HepG2 (cell line): ENCODE measurements around the gene PRKCZ. TPM values are rescaled to one million over a fixed set of nuclear protein-coding genes. Genes with fewer than 3 reads are reported as not detected.

ENCODE experiments used
- ATAC-seq: fragments of 200-7000 bp; cut with Tn5 transposase; 3 replicates; pipeline ENCODE4 v1.9.1; 2020; ENCODE audit warnings: mild to moderate bottlenecking, moderate library complexity
- BruUV-seq: library from RNA; stranded (reverse); fragments of 400-500 nt; replicated peaks from 2 replicates; lab custom pipeline; 2021; lab: Mats Ljungman, UMichigan
- CTCF ChIA-PET: fragments of 300-600 bp; formaldehyde crosslinking; extraction: SDS; loops from one replicate; lab custom pipeline; 2021; ENCODE audit warnings: low total read pairs, inconsistent platforms, low intra/inter-chr PET ratio; lab: Yijun Ruan, JAX
- POLR2A ChIA-PET: fragments of 350-600 bp; sonication (Branson Sonifier 250); formaldehyde crosslinking; loops from one replicate; lab custom pipeline; 2020; ENCODE audit warnings: antibody characterized with exemption, inconsistent platforms; lab: Yijun Ruan, JAX
- DNase-seq: peaks from one replicate; pipeline ENCODE4 v3.0.0-alpha.2; 2015; ENCODE audit warnings: low spot score
- FAIRE-seq: peaks from 3 replicates; lab custom pipeline; 2011; peaks lifted over from hg19 to GRCh38; lab: Jason Lieb, UNC
- H2AFZ ChIP-seq: one replicate; pipeline ENCODE4 v1.6.1; 2011; ENCODE audit warnings: low read length, inconsistent platforms
- H3K27ac ChIP-seq: fragments of 300-600 bp; 3 replicates; pipeline ENCODE4 v1.8.0; 2011; ENCODE audit warnings: mixed run types, mild to moderate bottlenecking, mixed read lengths, low read length, inconsistent platforms; ENCODE audit not compliant: insufficient read depth; ENCODE audit errors: extremely low read length
- H3K27me3 ChIP-seq, 2 experiments: fragments of 200-600 bp in 1 of 2; 2 replicates in 1 of 2; 3 replicates in 1 of 2; pipeline versions ENCODE4 v1.6.0 to v1.8.0; 2011; ENCODE audit warnings: low read length in 2 of 2, mild to moderate bottlenecking in 2 of 2, moderate library complexity in 2 of 2, inconsistent platforms in 1 of 2; ENCODE audit not compliant: insufficient read depth in 2 of 2, control insufficient read depth in 1 of 2
- H3K36me3 ChIP-seq, 2 experiments: fragments of 200-600 bp in 1 of 2; replicated peaks in 1 of 2; 2 replicates in 1 of 2; 3 replicates in 1 of 2; pipeline versions ENCODE4 v1.5.1 to v1.8.0; 2011; ENCODE audit warnings: low read length in 2 of 2, inconsistent platforms in 1 of 2; ENCODE audit not compliant: insufficient read depth in 2 of 2, control insufficient read depth in 1 of 2
- H3K4me1 ChIP-seq: 2 replicates; pipeline ENCODE4 v1.5.1; 2012; ENCODE audit warnings: low read length, inconsistent platforms; ENCODE audit not compliant: insufficient read depth
- H3K4me2 ChIP-seq: 2 replicates; pipeline ENCODE4 v1.6.0; 2011; ENCODE audit warnings: low read depth, low read length, inconsistent platforms
- H3K4me3 ChIP-seq, 3 experiments: fragments of 200-600 bp in 1 of 3; sonication (generic), shearing (Covaris generic) in 1 of 3; replicated peaks in 1 of 3; 2 replicates each; pipeline ENCODE4 v1.5.1; 2011 to 2016; ENCODE audit warnings: low read length in 3 of 3, inconsistent platforms in 2 of 3, low read depth in 2 of 3, mild to moderate bottlenecking in 2 of 3, control low read depth in 1 of 3, mixed read lengths in 1 of 3; ENCODE audit not compliant: insufficient read depth in 1 of 3
- H3K79me2 ChIP-seq: one replicate; pipeline ENCODE4 v1.6.1; 2011; ENCODE audit warnings: low read length, inconsistent platforms; ENCODE audit not compliant: insufficient read depth
- H3K9ac ChIP-seq: 2 replicates; pipeline ENCODE4 v1.6.0; 2011; ENCODE audit warnings: mild to moderate bottlenecking, low read depth, low read length, inconsistent platforms; ENCODE audit not compliant: insufficient read depth
- H3K9me3 ChIP-seq: 2 replicates; pipeline ENCODE4 v1.5.1; 2012; ENCODE audit warnings: mild to moderate bottlenecking, low read length
- H4K20me1 ChIP-seq: 2 replicates; pipeline ENCODE4 v1.6.0; 2011; ENCODE audit warnings: inconsistent platforms, mild to moderate bottlenecking, low read length, moderate library complexity; ENCODE audit not compliant: insufficient read depth
- AKAP8 ChIP-seq: sonication (generic); formaldehyde crosslinking; IDR thresholded peaks from 2 replicates; pipeline ENCODE4 v1.5.1; 2020; ENCODE audit warnings: mild to moderate bottlenecking, missing genetic modification reagents
- ELF3 ChIP-seq: IDR thresholded peaks from 2 replicates; pipeline ENCODE4 v1.6.1; 2016; ENCODE audit warnings: missing genetic modification reagents, missing compliant biosample characterization
- ETV6 ChIP-seq: sonication (generic); formaldehyde crosslinking; conservative IDR thresholded peaks from 2 replicates; pipeline ENCODE4 v1.4.0; 2020; ENCODE audit warnings: missing genetic modification reagents
- KDM3A ChIP-seq: IDR thresholded peaks from 2 replicates; pipeline ENCODE4 v1.6.1; 2018; ENCODE audit warnings: low read depth, missing compliant biosample characterization
- MAZ ChIP-seq, 2 experiments: sonication (generic) in 1 of 2; formaldehyde crosslinking in 1 of 2; IDR thresholded peaks; 2 replicates each; pipeline versions ENCODE4 v1.5.0 to v1.6.1; 2012 to 2020; ENCODE audit warnings: low read depth in 2 of 2, mild to moderate bottlenecking in 2 of 2, borderline replicate concordance in 1 of 2, improper control_type of control experiment in 1 of 2, low read length in 1 of 2, missing genetic modification reagents in 1 of 2, moderate library complexity in 1 of 2
- NR1H2 ChIP-seq: sonication (generic); formaldehyde crosslinking; IDR thresholded peaks from 2 replicates; pipeline ENCODE4 v1.8.1; 2022; ENCODE audit warnings: low read depth, missing genetic modification reagents, borderline replicate concordance
- SIN3B ChIP-seq: fragments of 150-350 bp; IDR thresholded peaks from 2 replicates; pipeline ENCODE4 v1.6.1; 2014; ENCODE audit warnings: low read length
- SIX1 ChIP-seq: sonication (generic); formaldehyde crosslinking; IDR thresholded peaks from 2 replicates; pipeline ENCODE4 v1.4.0; 2020; ENCODE audit warnings: missing genetic modification reagents, borderline replicate concordance
- SMARCE1 ChIP-seq: fragments of 450-650 bp; IDR thresholded peaks from 2 replicates; pipeline ENCODE4 v1.6.1; 2017; ENCODE audit warnings: borderline replicate concordance
- TEAD2 ChIP-seq: sonication (generic); formaldehyde crosslinking; IDR thresholded peaks from 2 replicates; pipeline ENCODE4 v1.9.0; 2021; ENCODE audit warnings: missing genetic modification reagents
- ZNF605 ChIP-seq: sonication (generic); formaldehyde crosslinking; IDR thresholded peaks from 2 replicates; pipeline ENCODE4 v1.8.0; 2022; ENCODE audit warnings: mild to moderate bottlenecking, missing genetic modification reagents
- WGBS: methylation state at CpG from one replicate; pipeline ENCODE4 v1.1.6; 2017; ENCODE audit warnings: low lambda C conversion rate; 5-methylcytosine and 5-hydroxymethylcytosine counted together
- in situ Hi-C: cut with HindIII; loops from 2 replicates; pipeline ENCODE4 v1.10.0; 2017; ENCODE audit warnings: low pct_unique_long_range_greater_than_20kb; ENCODE audit not compliant: extremely low pct_ligation_motif_present
- intact Hi-C: fragments of 100-400 bp; cut with micrococcal nuclease; formaldehyde crosslinking; loops from one replicate; pipeline ENCODE4 v1.10.0; 2022; ENCODE audit not compliant: unreplicated experiment
- polyA plus RNA-seq, 8 experiments: library from polyadenylated mRNA; depleted of rRNA in 3 of 8; stranded (reverse) in 7 of 8; unstranded in 1 of 8; fragments of >200 nt; fragmentation: Illumina TruSeq in 4 of 8; extraction: Trizol in 4 of 8; gene quantifications; 2 replicates each; pipeline versions ENCODE4 v1.2.1 to v1.2.3, GENCODE V29; 2011 to 2016; ENCODE audit warnings: low read depth in 4 of 8, missing spikeins in 1 of 8, mixed read lengths in 1 of 8; ENCODE audit not compliant: insufficient read depth in 1 of 8
- total RNA-seq, 5 experiments: library from RNA; depleted of rRNA; stranded (reverse); fragments of >200 nt; fragmentation: Illumina TruSeq; extraction: Trizol; gene quantifications; 2 replicates each; pipeline ENCODE4 v1.2.3, GENCODE V29; 2016; ENCODE audit warnings: low read depth in 1 of 5
- TF ChIP-seq, protein P1 (sequence below): sonication (generic); formaldehyde crosslinking; IDR thresholded peaks from 2 replicates; pipeline ENCODE4 v1.8.1; 2022; ENCODE audit warnings: low read depth, mild to moderate bottlenecking, missing genetic modification reagents
- TF ChIP-seq, protein P2 (sequence below): sonication (generic); formaldehyde crosslinking; IDR thresholded peaks from 2 replicates; pipeline ENCODE4 v1.5.0; 2020; ENCODE audit warnings: missing genetic modification reagents
- TF ChIP-seq, protein P3 (sequence below): sonication (generic); formaldehyde crosslinking; IDR thresholded peaks from 2 replicates; pipeline ENCODE4 v1.5.0; 2020; ENCODE audit warnings: missing genetic modification reagents, mild to moderate bottlenecking, borderline replicate concordance
- TF ChIP-seq, protein P4 (sequence below): sonication (generic); formaldehyde crosslinking; IDR thresholded peaks from 2 replicates; pipeline ENCODE4 v1.4.0; 2020; ENCODE audit warnings: missing genetic modification reagents, borderline replicate concordance
- TF ChIP-seq, protein P5 (sequence below): sonication (generic); formaldehyde crosslinking; conservative IDR thresholded peaks from 2 replicates; pipeline ENCODE4 v1.8.0; 2022; ENCODE audit warnings: low read depth, missing genetic modification reagents

Gene PRKCZ
- total and polyA plus RNA-seq, 2 of the 13 experiments (the other 11 are each of a cell fraction or from before 2014, with no cell fraction given) = 34.7 to 85.2 TPM

DNA sequence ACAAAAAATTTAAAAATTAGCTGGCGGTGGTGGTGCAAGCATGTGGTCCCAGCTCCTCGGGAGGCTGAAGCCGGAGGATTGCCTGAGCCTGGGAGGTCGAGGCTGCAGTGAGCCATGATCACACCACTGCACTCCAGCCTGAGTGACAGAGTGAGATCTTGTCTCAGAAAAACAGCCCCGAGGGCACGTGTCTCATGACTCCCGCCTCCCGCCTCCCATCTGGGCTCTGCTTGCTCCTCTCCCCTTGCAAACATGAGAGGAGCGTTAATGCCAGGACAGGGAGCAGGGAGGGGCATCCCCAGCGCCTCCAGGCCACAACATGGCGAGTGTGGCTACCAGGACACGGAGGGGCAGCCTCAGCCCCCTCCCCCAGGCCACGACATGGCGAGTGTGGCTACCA is 116.0 kb downstream of the PRKCZ start:
- in situ Hi-C loops = no loop called here
- ATAC-seq (no peak), DNase-seq (no peak), FAIRE-seq (no peak)
- ChIA-PET POLR2A (no interaction called here), CTCF (no interaction called here)
- no peak overlapping the region for H2AFZ ChIP-seq
- no peaks in the 10 kb centered on the region for H3K79me2 ChIP-seq
- intact Hi-C loops = no loop called here
- TF ChIP-seq MAZ (IDR thresholded peaks at IDR 0.05; ENCODE audit: borderline replicate concordance, low read depth, low read length) (no peak), MAZ (CRISPR knock-in tag; IDR thresholded peaks at IDR 0.05; ENCODE audit: low read depth) (no peak), KDM3A (no peak), SMARCE1 (no peak), AKAP8 (CRISPR knock-in tag) (no peak), NR1H2 (CRISPR knock-in tag) (no peak), SIX1 (CRISPR knock-in tag) (no peak), ETV6 (CRISPR knock-in tag) (no peak), TEAD2 (CRISPR knock-in tag) (no peak), ZNF605 (CRISPR knock-in tag) (no peak), ELF3 (CRISPR knock-in tag) (no peak), SIN3B (no peak)
- TF ChIP-seq, protein P1, sequence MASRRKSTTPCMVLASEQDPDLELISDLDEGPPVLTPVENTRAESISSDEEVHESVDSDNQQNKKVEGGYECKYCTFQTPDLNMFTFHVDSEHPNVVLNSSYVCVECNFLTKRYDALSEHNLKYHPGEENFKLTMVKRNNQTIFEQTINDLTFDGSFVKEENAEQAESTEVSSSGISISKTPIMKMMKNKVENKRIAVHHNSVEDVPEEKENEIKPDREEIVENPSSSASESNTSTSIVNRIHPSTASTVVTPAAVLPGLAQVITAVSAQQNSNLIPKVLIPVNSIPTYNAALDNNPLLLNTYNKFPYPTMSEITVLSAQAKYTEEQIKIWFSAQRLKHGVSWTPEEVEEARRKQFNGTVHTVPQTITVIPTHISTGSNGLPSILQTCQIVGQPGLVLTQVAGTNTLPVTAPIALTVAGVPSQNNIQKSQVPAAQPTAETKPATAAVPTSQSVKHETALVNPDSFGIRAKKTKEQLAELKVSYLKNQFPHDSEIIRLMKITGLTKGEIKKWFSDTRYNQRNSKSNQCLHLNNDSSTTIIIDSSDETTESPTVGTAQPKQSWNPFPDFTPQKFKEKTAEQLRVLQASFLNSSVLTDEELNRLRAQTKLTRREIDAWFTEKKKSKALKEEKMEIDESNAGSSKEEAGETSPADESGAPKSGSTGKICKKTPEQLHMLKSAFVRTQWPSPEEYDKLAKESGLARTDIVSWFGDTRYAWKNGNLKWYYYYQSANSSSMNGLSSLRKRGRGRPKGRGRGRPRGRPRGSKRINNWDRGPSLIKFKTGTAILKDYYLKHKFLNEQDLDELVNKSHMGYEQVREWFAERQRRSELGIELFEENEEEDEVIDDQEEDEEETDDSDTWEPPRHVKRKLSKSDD (CRISPR knock-in tag) = no peak
- TF ChIP-seq, protein P2, sequence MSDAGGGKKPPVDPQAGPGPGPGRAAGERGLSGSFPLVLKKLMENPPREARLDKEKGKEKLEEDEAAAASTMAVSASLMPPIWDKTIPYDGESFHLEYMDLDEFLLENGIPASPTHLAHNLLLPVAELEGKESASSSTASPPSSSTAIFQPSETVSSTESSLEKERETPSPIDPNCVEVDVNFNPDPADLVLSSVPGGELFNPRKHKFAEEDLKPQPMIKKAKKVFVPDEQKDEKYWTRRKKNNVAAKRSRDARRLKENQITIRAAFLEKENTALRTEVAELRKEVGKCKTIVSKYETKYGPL = no peak
- TF ChIP-seq, protein P3, sequence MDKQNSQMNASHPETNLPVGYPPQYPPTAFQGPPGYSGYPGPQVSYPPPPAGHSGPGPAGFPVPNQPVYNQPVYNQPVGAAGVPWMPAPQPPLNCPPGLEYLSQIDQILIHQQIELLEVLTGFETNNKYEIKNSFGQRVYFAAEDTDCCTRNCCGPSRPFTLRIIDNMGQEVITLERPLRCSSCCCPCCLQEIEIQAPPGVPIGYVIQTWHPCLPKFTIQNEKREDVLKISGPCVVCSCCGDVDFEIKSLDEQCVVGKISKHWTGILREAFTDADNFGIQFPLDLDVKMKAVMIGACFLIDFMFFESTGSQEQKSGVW = no peak
- TF ChIP-seq, protein P4, sequence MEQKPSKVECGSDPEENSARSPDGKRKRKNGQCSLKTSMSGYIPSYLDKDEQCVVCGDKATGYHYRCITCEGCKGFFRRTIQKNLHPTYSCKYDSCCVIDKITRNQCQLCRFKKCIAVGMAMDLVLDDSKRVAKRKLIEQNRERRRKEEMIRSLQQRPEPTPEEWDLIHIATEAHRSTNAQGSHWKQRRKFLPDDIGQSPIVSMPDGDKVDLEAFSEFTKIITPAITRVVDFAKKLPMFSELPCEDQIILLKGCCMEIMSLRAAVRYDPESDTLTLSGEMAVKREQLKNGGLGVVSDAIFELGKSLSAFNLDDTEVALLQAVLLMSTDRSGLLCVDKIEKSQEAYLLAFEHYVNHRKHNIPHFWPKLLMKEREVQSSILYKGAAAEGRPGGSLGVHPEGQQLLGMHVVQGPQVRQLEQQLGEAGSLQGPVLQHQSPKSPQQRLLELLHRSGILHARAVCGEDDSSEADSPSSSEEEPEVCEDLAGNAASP = no peak
- TF ChIP-seq, protein P5, sequence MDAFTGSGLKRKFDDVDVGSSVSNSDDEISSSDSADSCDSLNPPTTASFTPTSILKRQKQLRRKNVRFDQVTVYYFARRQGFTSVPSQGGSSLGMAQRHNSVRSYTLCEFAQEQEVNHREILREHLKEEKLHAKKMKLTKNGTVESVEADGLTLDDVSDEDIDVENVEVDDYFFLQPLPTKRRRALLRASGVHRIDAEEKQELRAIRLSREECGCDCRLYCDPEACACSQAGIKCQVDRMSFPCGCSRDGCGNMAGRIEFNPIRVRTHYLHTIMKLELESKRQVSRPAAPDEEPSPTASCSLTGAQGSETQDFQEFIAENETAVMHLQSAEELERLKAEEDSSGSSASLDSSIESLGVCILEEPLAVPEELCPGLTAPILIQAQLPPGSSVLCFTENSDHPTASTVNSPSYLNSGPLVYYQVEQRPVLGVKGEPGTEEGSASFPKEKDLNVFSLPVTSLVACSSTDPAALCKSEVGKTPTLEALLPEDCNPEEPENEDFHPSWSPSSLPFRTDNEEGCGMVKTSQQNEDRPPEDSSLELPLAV (CRISPR knock-in tag) = no peak
- no peak overlapping the region for H3K27ac ChIP-seq
- BruUV-seq = no TSS peak
- H3K4me3 ChIP-seq = no peak overlapping the region
- WGBS = 91% methylated on average over 8 of the region's 14 CpGs
- 0 out of 2 replicates have a peak, but pooled peaks cover 3% of the 10 kb centered on the region for H4K20me1 ChIP-seq
- no peak overlapping the region for H3K4me2 ChIP-seq
- no peaks in the 10 kb centered on the region for H3K9me3 ChIP-seq
- peaks cover 10 to 45% of the 10 kb centered on the region in 2 experiments for H3K36me3 ChIP-seq
- H3K27me3 ChIP-seq = no peaks in the 10 kb centered on the region
- H3K4me1 ChIP-seq = no peaks in the 10 kb centered on the region
- H3K9ac ChIP-seq = no peak overlapping the region
